ENCODE data around the gene CEMIP2.

CEMIP2 gene

GRCh38 chr9:71746023-71746757, 22.1 kb downstream of the CEMIP2 start:
- DNase-seq, result no peak

DNA sequence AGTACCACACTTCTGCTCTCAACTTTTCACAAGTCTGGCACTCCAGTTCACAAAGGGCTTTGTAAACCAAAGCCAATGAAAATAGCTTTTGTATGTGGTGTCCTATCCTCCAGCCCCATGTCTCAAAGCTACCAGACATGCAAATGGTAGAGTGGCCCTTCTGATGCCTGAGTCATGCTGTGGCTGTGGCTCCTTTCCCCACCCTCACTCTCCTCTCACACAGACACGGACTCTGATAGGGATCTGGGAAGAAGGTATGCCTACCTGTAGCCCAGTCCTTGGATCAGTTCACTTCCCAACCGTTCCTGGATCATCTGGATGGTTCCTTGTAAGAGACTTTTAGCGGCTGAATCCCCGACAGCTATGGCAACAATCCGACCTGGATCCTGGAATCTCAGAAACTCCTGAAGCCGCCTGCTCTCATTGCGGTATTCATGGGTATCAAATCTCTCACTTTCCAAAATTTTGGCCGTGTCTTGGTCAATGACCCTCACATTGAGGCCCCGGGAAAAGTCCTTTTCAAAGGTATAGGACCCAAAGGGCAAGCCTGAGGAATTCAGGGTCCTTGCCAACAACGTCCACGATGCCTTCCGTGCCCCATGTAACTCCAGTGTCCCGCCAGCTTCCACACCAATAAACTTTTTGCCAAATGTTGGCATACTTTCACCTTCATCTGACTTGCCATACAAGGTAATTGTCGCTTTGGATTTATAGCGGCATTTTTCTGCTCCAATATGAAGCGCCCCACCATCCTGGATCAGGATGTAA, 23.4 kb downstream of the CEMIP2 start:
- no peak for DNase-seq

DNA sequence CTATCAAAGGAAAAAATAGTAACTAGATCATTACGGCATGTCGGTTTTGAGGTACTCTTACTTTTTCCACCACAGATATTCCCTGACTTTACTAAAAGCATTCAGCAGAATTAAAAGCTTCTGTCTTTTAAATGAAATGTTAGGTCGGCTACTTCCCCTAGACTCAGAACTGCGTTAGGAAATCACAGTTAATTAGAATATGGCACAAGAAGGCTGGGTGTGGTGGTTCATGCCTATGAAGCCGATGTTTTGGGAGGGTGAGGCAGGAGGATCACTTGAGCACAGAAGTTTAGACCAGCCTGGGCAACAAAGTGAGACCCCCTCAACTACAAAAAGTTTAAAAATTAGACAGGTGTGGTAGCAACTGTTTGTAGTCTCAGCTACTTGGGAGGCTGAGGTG, 24.4 kb downstream of the CEMIP2 start:
- DNase-seq, result no peak

DNA sequence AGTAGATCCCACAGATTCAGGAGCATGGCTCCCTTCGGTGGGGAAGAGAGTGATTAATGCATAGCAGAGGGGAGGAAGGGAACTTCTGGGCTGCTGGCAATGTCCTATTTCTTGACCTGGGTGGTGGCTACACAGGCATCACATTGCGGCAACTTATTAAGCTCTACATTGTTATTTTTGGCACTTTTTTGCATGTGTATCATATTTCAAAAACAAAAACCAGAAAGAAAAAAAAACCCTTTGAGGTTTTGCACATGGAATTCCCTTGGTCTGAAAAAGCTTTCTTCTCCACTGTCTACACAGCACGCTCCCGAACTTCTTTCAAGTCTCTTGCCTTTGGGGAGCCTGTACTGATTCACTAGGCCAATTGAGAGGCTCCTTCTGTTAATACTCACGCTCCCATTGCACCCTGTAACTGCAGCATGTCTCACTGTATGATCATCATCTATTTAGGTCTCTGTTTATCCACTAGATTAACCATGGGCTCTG, 25.1 kb downstream of the CEMIP2 start:
- no peak for DNase-seq

DNA sequence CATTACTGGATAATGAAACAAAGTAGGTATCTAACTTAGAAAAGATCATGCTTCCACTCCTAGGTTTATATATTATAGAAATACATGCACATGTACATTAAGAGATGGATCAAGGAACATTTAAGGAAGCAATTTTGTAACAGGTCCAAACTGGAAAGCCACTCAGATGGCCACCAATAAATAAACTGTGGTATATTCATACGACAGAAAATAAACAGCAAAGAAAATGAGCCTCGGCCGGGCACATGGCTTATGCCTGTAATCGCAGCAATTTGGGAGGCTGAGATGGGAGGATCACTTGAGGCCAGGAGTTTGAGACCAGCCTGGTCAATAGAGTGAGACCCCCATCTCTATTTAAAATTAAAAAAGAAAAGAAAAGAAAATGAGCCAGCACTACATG, 25.6 kb downstream of the CEMIP2 start:
- no peak for DNase-seq

GRCh38 chr9:71741926-71742648, 26.2 kb downstream of the CEMIP2 start:
- DNase-seq, result no peak

GRCh38 chr9:71740199-71740598, 28.1 kb downstream of the CEMIP2 start:
- DNase-seq, result no peak

GRCh38 chr9:71737455-71737854, 30.9 kb downstream of the CEMIP2 start:
- DNase-seq, result no peak

DNA sequence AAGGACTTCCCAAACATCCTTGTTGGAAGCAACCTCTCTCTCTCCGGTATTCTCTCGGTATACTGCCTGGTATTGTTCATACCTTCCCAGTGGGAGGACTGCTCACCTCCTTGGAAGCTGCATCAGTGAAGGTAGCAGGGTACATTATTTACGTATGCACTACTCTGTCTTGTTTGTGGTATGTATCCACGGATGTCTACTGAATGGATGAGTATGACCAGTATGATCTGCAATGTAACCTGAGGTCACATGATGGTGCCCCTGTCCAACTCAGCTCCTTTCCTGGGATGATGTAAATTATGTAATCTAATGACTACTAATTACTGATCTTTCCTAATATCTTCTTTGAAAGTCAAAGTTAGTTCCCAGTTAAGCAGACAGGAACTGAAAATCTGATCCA, 32.1 kb downstream of the CEMIP2 start:
- no peak for DNase-seq

GRCh38 chr9:71734950-71735349, 33.4 kb downstream of the CEMIP2 start:
- DNase-seq, result no peak

GRCh38 chr9:71733176-71733575, 35.1 kb downstream of the CEMIP2 start:
- no peak for DNase-seq

- DNase-seq, result no peak
These were observed 38.3 kb downstream of the CEMIP2 start for GRCh38 chr9:71729816-71730526.

DNA sequence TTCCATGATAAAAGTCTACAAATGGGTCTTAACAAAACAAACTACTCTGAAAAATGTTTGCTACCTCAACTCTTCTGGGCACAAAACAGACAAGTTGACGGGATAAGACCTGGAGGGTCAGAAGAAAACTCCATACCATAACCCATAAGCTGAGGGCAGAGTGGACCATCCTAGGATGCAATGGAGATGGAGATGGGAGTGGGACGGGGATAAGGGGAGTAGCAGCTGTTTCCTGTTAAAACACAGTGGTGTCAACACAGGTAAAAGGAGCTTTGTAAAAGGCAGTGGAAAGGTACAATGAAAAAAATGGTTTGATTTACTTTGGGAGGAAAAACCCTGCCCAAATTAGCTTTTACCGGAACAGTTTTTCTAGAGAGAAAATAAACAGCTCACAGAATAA, 41.6 kb downstream of the CEMIP2 start:
- no peak for DNase-seq

DNA sequence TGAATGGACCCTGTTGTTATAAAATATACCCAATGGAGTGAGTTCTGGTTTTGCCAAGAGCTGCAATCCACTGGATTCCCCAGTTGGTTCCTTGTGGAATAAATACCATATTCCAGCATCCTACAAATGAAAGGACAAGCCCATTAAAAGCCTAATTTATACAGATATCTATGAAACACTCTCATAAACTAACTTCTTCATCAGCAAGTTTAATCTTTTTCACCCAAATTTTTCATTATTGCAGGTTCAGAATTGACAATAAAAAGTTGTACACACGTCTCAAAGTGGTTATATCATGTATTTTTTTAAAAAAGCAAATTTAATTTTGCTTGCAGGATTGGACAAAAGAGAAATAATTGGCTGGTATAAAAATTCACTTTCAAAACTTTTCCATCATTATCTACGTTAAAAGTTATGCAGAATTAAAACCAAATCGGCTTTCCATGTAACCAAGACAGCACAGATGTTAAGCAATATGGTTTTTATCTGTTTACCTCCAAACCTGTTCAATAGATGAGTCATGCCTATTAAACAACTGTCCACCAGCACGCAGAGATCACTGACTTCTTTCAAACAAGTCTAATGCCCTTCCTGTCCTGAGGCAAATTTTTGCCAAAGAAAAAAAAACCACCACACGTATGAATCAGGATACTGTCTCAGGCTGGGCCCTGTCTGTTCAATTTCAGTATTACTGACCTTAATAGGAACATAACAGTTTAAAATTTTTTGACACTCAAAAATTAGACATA, 42.5 kb downstream of the CEMIP2 start:
- no peak for DNase-seq

DNA sequence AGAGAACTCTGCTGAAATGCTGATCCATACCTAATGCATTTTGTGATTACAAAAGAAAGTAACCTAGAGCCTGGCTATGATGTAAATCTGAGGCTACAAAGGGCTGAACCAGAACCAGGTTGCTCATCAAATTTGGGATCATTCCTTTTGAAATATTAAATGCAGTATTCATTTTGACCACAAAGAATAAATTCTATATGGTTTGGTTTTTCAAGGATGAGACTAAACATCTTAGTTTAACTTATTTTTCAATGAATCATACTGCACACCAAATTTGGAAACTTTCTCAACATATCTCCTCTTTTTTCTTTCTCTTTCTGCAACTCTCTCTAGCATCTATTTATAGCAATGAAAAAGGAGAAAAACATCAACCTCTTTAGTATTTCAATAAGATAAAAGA, 46.5 kb downstream of the CEMIP2 start:
- no peak for DNase-seq

- no peak for DNase-seq
These were observed 48.8 kb downstream of the CEMIP2 start for GRCh38 chr9:71719562-71719961.

GRCh38 chr9:71719088-71719487, 49.2 kb downstream of the CEMIP2 start:
- no peak for DNase-seq

DNA sequence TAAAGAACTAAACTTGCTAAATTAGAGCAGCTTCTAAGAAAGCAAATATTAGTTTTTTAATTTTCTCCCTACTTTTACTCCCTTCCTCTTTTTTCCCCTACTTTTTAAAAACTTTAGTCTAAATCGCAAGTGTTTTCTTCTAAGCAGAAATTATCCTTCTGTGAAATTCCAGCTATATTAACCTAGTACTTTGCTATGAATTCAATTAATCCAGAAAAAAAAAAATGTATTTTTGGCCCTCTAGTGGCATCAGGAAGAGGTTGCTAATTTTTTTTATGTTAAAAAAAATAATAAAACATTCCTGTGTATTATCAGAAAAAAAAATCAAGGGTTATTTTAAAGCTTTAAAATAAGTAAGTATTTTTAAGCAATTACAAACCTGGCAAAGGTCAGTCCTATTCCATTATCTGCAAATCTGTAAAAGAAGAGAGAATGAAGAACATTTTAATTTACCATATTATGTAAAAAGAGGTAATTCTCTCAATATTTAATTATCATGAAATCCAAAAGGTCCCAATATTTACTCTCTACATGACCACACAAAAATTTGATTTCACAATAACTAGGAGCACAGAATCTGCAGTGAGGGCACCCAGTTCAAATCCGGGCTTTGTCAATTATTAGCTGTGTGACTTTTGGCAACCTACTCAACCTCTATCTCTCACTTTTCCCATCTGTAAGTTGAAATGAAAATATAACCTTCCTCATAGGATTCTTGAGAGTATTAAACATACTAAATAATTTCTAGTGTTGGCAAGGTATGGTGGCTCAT, 52.0 kb downstream of the CEMIP2 start:
- DNase-seq, result no peak

- no peak for DNase-seq
These were observed 57.5 kb downstream of the CEMIP2 start for GRCh38 chr9:71710856-71711255.

- DNase-seq, result no peak
These were observed 58.1 kb downstream of the CEMIP2 start for GRCh38 chr9:71710201-71710600.

DNA sequence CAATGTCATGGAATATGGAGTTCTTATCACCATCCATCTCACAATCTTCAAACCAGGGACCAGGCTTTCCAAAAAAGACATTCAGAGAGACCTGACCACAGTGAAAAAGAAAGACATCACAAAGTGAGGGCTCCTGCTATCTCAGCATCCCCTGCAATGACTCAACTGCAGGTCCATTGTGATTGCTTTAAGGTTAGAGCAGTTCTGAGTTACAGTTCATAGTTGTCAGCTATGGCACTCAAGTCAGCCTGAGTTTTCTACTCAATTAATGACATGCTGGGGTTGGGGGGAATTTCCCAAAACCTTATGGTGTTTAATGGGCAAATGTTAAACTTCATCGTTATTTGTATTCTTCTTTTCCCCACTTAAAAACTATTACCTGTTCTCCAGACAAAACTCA, 58.9 kb downstream of the CEMIP2 start:
- no peak for DNase-seq

DNA sequence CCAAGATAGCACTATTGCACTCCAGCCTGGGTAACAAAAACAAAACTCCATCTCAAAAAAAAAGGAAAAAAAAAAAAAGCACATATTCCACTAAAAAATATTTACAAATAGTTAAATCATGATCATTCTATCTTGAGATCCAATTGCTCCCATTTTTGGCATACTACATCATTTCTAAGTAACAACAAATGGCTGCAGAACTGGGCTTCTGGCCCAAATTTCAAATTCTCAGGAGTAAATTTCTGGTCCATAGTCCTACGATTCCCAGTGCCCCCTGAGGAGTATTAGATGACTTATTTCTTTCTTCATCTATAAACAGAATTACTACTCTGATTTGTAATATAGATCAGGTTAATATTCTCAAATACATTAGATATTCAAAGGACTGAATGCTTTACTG, 62.1 kb downstream of the CEMIP2 start:
- no peak for DNase-seq

Data from NCI-H1436 treated with DMSO at 0.1 percent for 48 hours (cell line).